Upper lobe of left lung (tissue), 4 donors: Measurements from ENCODE around the gene IQCN.

Experiments used
- CTCF ChIP-seq, 6 experiments: fragments of 450-650 bp in 4 of 6; fragments of 200-600 bp in 2 of 6; sonication (generic) in 2 of 6; IDR thresholded peaks; one replicate each; pipeline ENCODE4 v1.5.1; 2016 to 2019; ENCODE audit warnings: antibody characterized with exemption in 6 of 6
- EP300 ChIP-seq, 4 donors: sonication (generic); formaldehyde crosslinking; IDR thresholded peaks; one replicate each; pipeline ENCODE4 v1.5.1; 2017; ENCODE audit warnings: antibody characterized with exemption in 4 of 4, control low read depth in 2 of 4

GRCh38 chr19:18317961-18318800 lies 43.9 kb upstream of the IQCN start:
- no peak for TF ChIP-seq CTCF (IDR thresholded peaks at IDR 0.05)
- peak in 2 of 4 donors; percentile 56 to 85 for TF ChIP-seq EP300 (IDR thresholded peaks at IDR 0.05)
